ENCODE results near the gene C4orf54.

C4orf54 gene

GRCh38 chr4:99610605-99611175 is 46.9 kb downstream of the C4orf54 start:
- no peak for DNase-seq (ENCODE audit: low spot score)
- in situ Hi-C loops (cut with MboI; ENCODE audit: low sequenced_read_pairs, unreplicated experiment) = no loop called here
- TF ChIP-seq CTCF (IDR thresholded peaks at IDR 0.05; ENCODE audit: borderline replicate concordance, control extremely low read depth, extremely low read depth, insufficient read depth, missing control alignments) = no peak

GRCh38 chr4:99608417-99608816 is 49.2 kb downstream of the C4orf54 start:
- in situ Hi-C loops (cut with MboI; ENCODE audit: low sequenced_read_pairs, unreplicated experiment) = no loop called here
- DNase-seq (ENCODE audit: low spot score) = no peak
- TF ChIP-seq CTCF (IDR thresholded peaks at IDR 0.05; ENCODE audit: borderline replicate concordance, control extremely low read depth, extremely low read depth, insufficient read depth, missing control alignments) = no peak

All from GM13976 (cell line).